SK-N-MC (cell line): Measurements from ENCODE around the gene ANKRD17.
A peak's percentile ranks its signal among the peaks of the same experiment; 100 is the strongest.

Experiments used
- DNase-seq: peaks from one replicate; pipeline ENCODE4 v3.0.0-alpha.2; 2011; ENCODE audit warnings: low read depth, low spot score
- H3K27ac ChIP-seq: fragments of 200-600 bp; sonication (generic); 2 replicates; pipeline ENCODE4 v1.5.1; 2016; ENCODE audit warnings: mixed run types
- H3K36me3 ChIP-seq: fragments of 200-600 bp; sonication (generic); 2 replicates; pipeline ENCODE4 v1.6.1; 2017; ENCODE audit warnings: antibody characterized with exemption, low read length, mixed read lengths; ENCODE audit not compliant: insufficient read depth
- H3K4me3 ChIP-seq: fragments of 200-600 bp; sonication (generic); 2 replicates; pipeline ENCODE4 v1.5.1; 2016
- H3K9ac ChIP-seq: fragments of 200-600 bp; sonication (generic); 2 replicates; pipeline ENCODE4 v1.8.0; 2017; ENCODE audit warnings: mixed run types, mixed read lengths; ENCODE audit not compliant: insufficient read length
- H3K9me3 ChIP-seq: fragments of 200-600 bp; sonication (generic); 2 replicates; pipeline ENCODE4 v1.6.1; 2017; ENCODE audit warnings: low read depth, mild to moderate bottlenecking, antibody characterized with exemption, low read length, moderate library complexity, mixed read lengths
- EZH2 ChIP-seq: fragments of 200-600 bp; sonication (generic); IDR thresholded peaks from one replicate; pipeline ENCODE4 v1.6.1; 2017; ENCODE audit warnings: antibody characterized with exemption
- FOXP2 ChIP-seq: optimal IDR thresholded peaks from 2 replicates; pipeline ENCODE3; 2011; ENCODE audit warnings: mild to moderate bottlenecking, moderate library complexity; ENCODE audit not compliant: insufficient read depth; ENCODE audit errors: extremely low read length, control extremely low read depth
- POLR2AphosphoS5 ChIP-seq: IDR thresholded peaks from 2 replicates; pipeline ENCODE4 v1.6.1; 2012; ENCODE audit warnings: mild to moderate bottlenecking, low read depth, low read length, borderline replicate concordance

The ANKRD17 gene

GRCh38 chr4:73170518-73171198 lies 87.9 kb downstream of the ANKRD17 start:
- Histone ChIP-seq H3K4me3 (no peak overlapping the region), H3K27ac (no peak overlapping the region), H3K36me3 (peaks cover 98% of the 10 kb centered on the region), H3K9me3 (peaks cover 7% of the 10 kb centered on the region), H3K9ac (no peak overlapping the region)
- no peak for DNase-seq
- TF ChIP-seq POLR2AphosphoS5 (no peak), FOXP2 (no peak), EZH2 (no peak)

- no peak overlapping the region for H3K27ac ChIP-seq
- peaks cover 95% of the 10 kb centered on the region for H3K36me3 ChIP-seq
- no peak for DNase-seq
- no peak overlapping the region for H3K4me3 ChIP-seq
- TF ChIP-seq POLR2AphosphoS5 (no peak), EZH2 (no peak), FOXP2 (no peak)
- peaks cover 3% of the 10 kb centered on the region; the same call in 1 of the 2 replicates for H3K9me3 ChIP-seq
- no peak overlapping the region for H3K9ac ChIP-seq
Observed at GRCh38 chr4:73166212-73166611, 92.4 kb downstream of the ANKRD17 start.

GRCh38 chr4:73161527-73162185 lies 96.9 kb downstream of the ANKRD17 start:
- peaks cover 93% of the 10 kb centered on the region for H3K36me3 ChIP-seq
- H3K9me3 ChIP-seq: no peaks in the 10 kb centered on the region
- no peak overlapping the region for H3K27ac ChIP-seq
- no peak overlapping the region for H3K4me3 ChIP-seq
- no peak overlapping the region for H3K9ac ChIP-seq
- DNase-seq: no peak
- TF ChIP-seq POLR2AphosphoS5 (no peak), EZH2 (no peak), FOXP2 (no peak)

GRCh38 chr4:73156394-73156793 lies 102.2 kb downstream of the ANKRD17 start:
- DNase-seq: no peak
- H3K36me3 ChIP-seq: peaks cover 79% of the 10 kb centered on the region
- no peak overlapping the region for H3K4me3 ChIP-seq
- H3K9me3 ChIP-seq: no peaks in the 10 kb centered on the region
- H3K27ac ChIP-seq: 0 out of 2 replicates have a peak overlapping the region, but pooled peaks have one; percentile 44
- TF ChIP-seq EZH2 (no peak), FOXP2 (no peak), POLR2AphosphoS5 (no peak)
- H3K9ac ChIP-seq: no peak overlapping the region

- H3K9ac ChIP-seq: no peak overlapping the region
- H3K4me3 ChIP-seq: no peak overlapping the region
- TF ChIP-seq EZH2: no peak
- TF ChIP-seq FOXP2: no peak
- TF ChIP-seq POLR2AphosphoS5: no peak
- no peak for DNase-seq
- no peak overlapping the region for H3K27ac ChIP-seq
- H3K9me3 ChIP-seq: no peaks in the 10 kb centered on the region
- peaks cover 76% of the 10 kb centered on the region for H3K36me3 ChIP-seq
Observed at GRCh38 chr4:73152893-73153292, 105.7 kb downstream of the ANKRD17 start.

GRCh38 chr4:73142995-73143547 lies 115.5 kb downstream of the ANKRD17 start:
- Histone ChIP-seq H3K27ac (no peak overlapping the region), H3K4me3 (no peak overlapping the region), H3K9ac (no peak overlapping the region), H3K9me3 (no peaks in the 10 kb centered on the region), H3K36me3 (peaks cover 94% of the 10 kb centered on the region)
- no peak for DNase-seq
- TF ChIP-seq POLR2AphosphoS5 (no peak), EZH2 (no peak), FOXP2 (no peak)

- no peak for TF ChIP-seq EZH2
- TF ChIP-seq POLR2AphosphoS5: no peak
- TF ChIP-seq FOXP2: no peak
- Histone ChIP-seq H3K9me3 (no peaks in the 10 kb centered on the region), H3K4me3 (no peak overlapping the region), H3K36me3 (peaks cover 97% of the 10 kb centered on the region), H3K9ac (no peak overlapping the region), H3K27ac (no peak overlapping the region; the same call in 1 of the 2 replicates)
- no peak for DNase-seq
Observed at GRCh38 chr4:73139991-73140390, 118.6 kb downstream of the ANKRD17 start.

GRCh38 chr4:73139245-73139644 lies 119.4 kb downstream of the ANKRD17 start:
- no peak overlapping the region for H3K9ac ChIP-seq
- no peaks in the 10 kb centered on the region for H3K9me3 ChIP-seq
- TF ChIP-seq FOXP2 (no peak), EZH2 (no peak), POLR2AphosphoS5 (no peak)
- H3K27ac ChIP-seq: no peak overlapping the region
- peaks cover 96% of the 10 kb centered on the region for H3K36me3 ChIP-seq
- no peak for DNase-seq
- no peak overlapping the region for H3K4me3 ChIP-seq
